ENCODE data around the gene STARD3.

- TF ChIP-seq, protein P1, sequence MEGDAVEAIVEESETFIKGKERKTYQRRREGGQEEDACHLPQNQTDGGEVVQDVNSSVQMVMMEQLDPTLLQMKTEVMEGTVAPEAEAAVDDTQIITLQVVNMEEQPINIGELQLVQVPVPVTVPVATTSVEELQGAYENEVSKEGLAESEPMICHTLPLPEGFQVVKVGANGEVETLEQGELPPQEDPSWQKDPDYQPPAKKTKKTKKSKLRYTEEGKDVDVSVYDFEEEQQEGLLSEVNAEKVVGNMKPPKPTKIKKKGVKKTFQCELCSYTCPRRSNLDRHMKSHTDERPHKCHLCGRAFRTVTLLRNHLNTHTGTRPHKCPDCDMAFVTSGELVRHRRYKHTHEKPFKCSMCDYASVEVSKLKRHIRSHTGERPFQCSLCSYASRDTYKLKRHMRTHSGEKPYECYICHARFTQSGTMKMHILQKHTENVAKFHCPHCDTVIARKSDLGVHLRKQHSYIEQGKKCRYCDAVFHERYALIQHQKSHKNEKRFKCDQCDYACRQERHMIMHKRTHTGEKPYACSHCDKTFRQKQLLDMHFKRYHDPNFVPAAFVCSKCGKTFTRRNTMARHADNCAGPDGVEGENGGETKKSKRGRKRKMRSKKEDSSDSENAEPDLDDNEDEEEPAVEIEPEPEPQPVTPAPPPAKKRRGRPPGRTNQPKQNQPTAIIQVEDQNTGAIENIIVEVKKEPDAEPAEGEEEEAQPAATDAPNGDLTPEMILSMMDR (conservative IDR thresholded peaks at IDR 0.05): no peak
- TF ChIP-seq ZFX (IDR thresholded peaks at IDR 0.05): no peak
Observed at GRCh38 chr17:39679521-39680192, 42.7 kb downstream of the STARD3 start.

All from C4-2B (cell line).